Right lobe of liver (tissue), 6 donors: Measurements from ENCODE around the gene SLC7A5. TPM values are rescaled to one million over a fixed set of nuclear protein-coding genes. Genes with fewer than 3 reads are reported as not detected.
"Not testable (repeated sequence)": the region's sequence is repeated elsewhere in the genome, so short reads cannot be mapped to it uniquely, and the experiment has no call there.

Experiments
- ATAC-seq, 4 donors: fragments of 200-7000 bp; cut with Tn5 transposase; one replicate each; pipeline ENCODE4 v1.9.1; 2020; ENCODE audit warnings: mild to moderate bottlenecking in 4 of 4, moderate library complexity in 4 of 4
- DNase-seq, 3 donors: peaks; one replicate each; pipeline ENCODE4 v3.0.0-alpha.2; 2020
- H3K27ac ChIP-seq, 3 donors: fragments of 200-600 bp; one replicate each; pipeline ENCODE4 v1.8.0; 2022
- H3K27me3 ChIP-seq, 2 donors: fragments of 200-600 bp; one replicate each; pipeline ENCODE4 v1.8.0; 2022
- H3K36me3 ChIP-seq, 4 donors: fragments of 200-600 bp; sonication (generic) in 1 of 4; one replicate each; pipeline versions ENCODE4 v1.5.1 to v1.8.0; 2017 to 2022; ENCODE audit warnings: control low read depth in 1 of 4
- H3K4me1 ChIP-seq, 4 donors: fragments of 200-600 bp; sonication (generic) in 1 of 4; one replicate each; pipeline versions ENCODE4 v1.5.1 to v1.8.0; 2017 to 2022; ENCODE audit warnings: control low read depth in 1 of 4
- H3K4me3 ChIP-seq, 3 donors: fragments of 200-600 bp; one replicate each; pipeline ENCODE4 v1.8.0; 2022
- H3K9me3 ChIP-seq, 4 donors: fragments of 200-600 bp; sonication (generic) in 1 of 4; one replicate each; pipeline versions ENCODE4 v1.5.1 to v1.8.0; 2017 to 2022; ENCODE audit warnings: control low read depth in 1 of 4
- CTCF ChIP-seq, 4 donors: fragments of 200-600 bp in 3 of 4; fragments of 450-650 bp in 1 of 4; IDR thresholded peaks; one replicate each; pipeline versions ENCODE4 v1.5.1 to v1.8.0; 2016 to 2022; ENCODE audit warnings: antibody characterized with exemption in 4 of 4, mild to moderate bottlenecking in 2 of 4
- POLR2A ChIP-seq: fragments of 450-650 bp; IDR thresholded peaks from one replicate; pipeline ENCODE4 v1.6.1; 2017; ENCODE audit warnings: antibody characterized with exemption, mild to moderate bottlenecking
- WGBS: methylation state at CpG from one replicate; pipeline ENCODE4 v1.1.6; 2018; ENCODE audit warnings: low coverage, low lambda C conversion rate; ENCODE audit not compliant: insufficient coverage; ENCODE audit errors: missing lambda C conversion rate; 5-methylcytosine and 5-hydroxymethylcytosine counted together
- intact Hi-C, 2 donors: fragments of 100-400 bp; cut with DNase I; formaldehyde crosslinking; loops; one replicate each; pipeline versions ENCODE4 v1.11.2 to v1.14.1; 2022
- microRNA-seq, 2 donors: library from miRNA; unstranded; fragments of <30 nt; microRNA quantifications; one replicate each; pipeline ENCODE4, GENCODE V29; 2019 to 2020
- small RNA-seq, 2 experiments: library from RNA; depleted of rRNA; stranded (forward); fragments of <200 nt; gene quantifications; one replicate each; pipeline ENCODE3, GENCODE V24; 2016
- total RNA-seq, 6 experiments: library from RNA; depleted of rRNA in 2 of 6; stranded (reverse); fragments of >200 nt in 2 of 6; fragmentation: NEBNext Ultra II Directional in 3 of 6; extraction: Animal tissue kit (Norgen Biotek cat#: 25700) in 3 of 6; gene quantifications; one replicate each; pipeline versions ENCODE4 v1.1.0 to v1.2.4, GENCODE V29; 2016 to 2023
- donor health status: DM: no; HTN: yes; CAD: no.
- donor health status: DM: no; HTN: no; CAD: no.
- donor health status: DM: no; HTN: no; CAD: no.
- donor health status: DM: no; HTN: yes; CAD: no.
- donor health status: DM: no; HTN: yes; CAD: no.

The SLC7A5 gene
- total RNA-seq, 6 experiments from 2014 or later = 7.0 to 16.3 (median 12.4) TPM

DNA sequence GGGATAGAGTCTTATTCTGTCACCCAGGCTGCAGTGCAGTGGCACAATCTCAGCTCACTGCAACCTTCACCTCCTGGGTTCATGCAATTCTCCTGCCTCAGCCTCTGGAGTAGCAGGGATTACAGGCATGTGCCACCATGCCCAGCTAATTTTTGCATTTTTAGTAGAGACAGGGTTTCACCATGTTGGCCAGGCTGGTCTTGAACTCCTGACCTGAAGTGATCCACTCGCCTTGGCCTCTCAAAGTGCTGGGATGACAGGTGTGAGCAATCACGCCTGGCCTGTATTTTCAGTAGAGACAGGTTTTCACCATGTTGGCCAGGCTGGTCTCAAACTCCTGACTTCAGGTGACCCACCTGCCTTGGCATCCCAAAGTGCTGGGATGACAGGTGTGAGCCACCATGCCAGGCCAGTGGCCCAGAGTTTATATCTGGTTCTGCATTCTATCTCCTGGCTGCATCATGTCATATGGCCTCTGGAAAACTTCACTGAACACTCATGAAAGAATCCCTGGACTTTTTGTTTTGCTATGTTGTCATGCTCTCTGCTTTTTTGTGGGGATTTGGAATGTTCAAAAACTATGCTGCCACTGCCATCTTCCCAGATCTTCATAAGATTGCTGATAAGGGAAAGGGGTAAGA is 81.7 kb downstream of the SLC7A5 start:
- ATAC-seq, H3K4me3 ChIP-seq, H3K36me3 ChIP-seq, H3K9me3 ChIP-seq, H3K27me3 ChIP-seq, DNase-seq: not testable (repeated sequence)
- 100% methylated on average over 1 of the region's 2 CpGs for WGBS
- Histone ChIP-seq H3K27ac (peak overlapping the region in 2 of 3 donors; percentile 92 to 98), H3K4me1 (peaks cover 0 to 38% (median 15%) of the 10 kb centered on the region in 4 donors)
- intact Hi-C loops = loop anchor here in 1 of 2 donors (10.0 kb wide), 1 partner anchor 47 kb away; no protein-coding TSS in a partner anchor

GRCh38 chr16:87784812-87785211 is 84.5 kb downstream of the SLC7A5 start:
- WGBS = 31% methylated on average over 6 of the region's 10 CpGs
- no peak overlapping the region for H3K27ac ChIP-seq
- peaks cover 0 to 23% (median 8%) of the 10 kb centered on the region in 4 donors for H3K4me1 ChIP-seq
- DNase-seq = peak in 2 of 3 donors; percentile 53 to 61
- no peak overlapping the region for H3K4me3 ChIP-seq
- H3K9me3 ChIP-seq = no peaks in the 10 kb centered on the region
- no peak for TF ChIP-seq CTCF (IDR thresholded peaks at IDR 0.05)
- no peak for TF ChIP-seq POLR2A
- ATAC-seq = peak; percentile 10 to 62 (median 44)
- H3K27me3 ChIP-seq = no peaks in the 10 kb centered on the region
- intact Hi-C loops = loop anchor here in 1 of 2 donors (10.0 kb wide), 1 partner anchor 50 kb away; no protein-coding TSS in a partner anchor
- H3K36me3 ChIP-seq = no peaks in the 10 kb centered on the region

- no peaks in the 10 kb centered on the region for H3K9me3 ChIP-seq
- intact Hi-C loops = loop anchor here in 1 of 2 donors (10.0 kb wide), 1 partner anchor 53 kb away; no protein-coding TSS in a partner anchor
- peaks cover 0 to 20% (median 4%) of the 10 kb centered on the region in 4 donors for H3K4me1 ChIP-seq
- no peaks in the 10 kb centered on the region for H3K27me3 ChIP-seq
- DNase-seq = no peak
- TF ChIP-seq CTCF (IDR thresholded peaks at IDR 0.05) = no peak
- no peak for TF ChIP-seq POLR2A
- no peak for ATAC-seq
- H3K36me3 ChIP-seq = no peaks in the 10 kb centered on the region
- no peak overlapping the region for H3K27ac ChIP-seq
- no peak overlapping the region for H3K4me3 ChIP-seq
- WGBS = 90% methylated on average over 4 of the region's 4 CpGs
These were observed 87.3 kb downstream of the SLC7A5 start for GRCh38 chr16:87782033-87782432.

- Histone ChIP-seq H3K9me3 (no peaks in the 10 kb centered on the region), H3K27me3 (no peaks in the 10 kb centered on the region), H3K27ac (no peak overlapping the region), H3K4me3 (no peak overlapping the region), H3K4me1 (peaks cover 0 to 20% (median 4%) of the 10 kb centered on the region in 4 donors), H3K36me3 (no peaks in the 10 kb centered on the region)
- WGBS = 75% methylated on average over 8 of the region's 10 CpGs
- TF ChIP-seq POLR2A = no peak
- no peak for TF ChIP-seq CTCF (IDR thresholded peaks at IDR 0.05)
- intact Hi-C loops = loop anchor here in 1 of 2 donors (10.0 kb wide), 1 partner anchor 54 kb away; no protein-coding TSS in a partner anchor
- peak in 1 of 4 donors; percentile 14 for ATAC-seq
- peak in 1 of 3 donors; percentile 44 for DNase-seq
These were observed 88.8 kb downstream of the SLC7A5 start for GRCh38 chr16:87780385-87780989.

Small RNAs within 50 kb of the gene (microRNA-seq; reads per million reads assigned to microRNA genes)
- 0 reads per million in 2 donors for gene MIR6775

Small RNAs within 50 kb of the gene (small RNA-seq; reads per million reads assigned to genes)
- 0 reads per million in 2 experiments for gene MIR6775

Other genes with a start within 250 kb of the SLC7A5 start
- gene KLHDC4, start 103.5 kb downstream of the SLC7A5 start, total RNA-seq = 10 to 100 TPM; 11.6 to 22.7 (median 14.4) TPM
- gene CA5A, start 67.0 kb upstream of the SLC7A5 start, total RNA-seq = 10 to 100 TPM; 26.5 to 59.6 (median 30.2) TPM
- gene BANP, start 81.9 kb upstream of the SLC7A5 start, total RNA-seq = 10 to 100 TPM; 11.2 to 20.7 (median 18.8) TPM